Panc1 (cell line): ENCODE measurements around the gene TLL2. TPM values are rescaled to one million over a fixed set of nuclear protein-coding genes. Genes with fewer than 3 reads are reported as not detected.

ENCODE experiments used
- ATAC-seq: fragments of 200-7000 bp; cut with Tn5 transposase; 2 replicates; pipeline ENCODE4 v1.9.1; 2020; ENCODE audit warnings: mild to moderate bottlenecking, moderate library complexity
- BruUV-seq: library from RNA; stranded (reverse); fragments of 400-500 nt; replicated peaks from 2 replicates; lab custom pipeline; 2021; lab: Mats Ljungman, UMichigan
- CTCF ChIA-PET: fragments of 300-600 bp; sonication (Branson Sonifier 250); formaldehyde crosslinking; loops from one replicate; lab custom pipeline; 2022; ENCODE audit warnings: antibody characterized with exemption; lab: Charles Lee
- POLR2A ChIA-PET: fragments of 300-600 bp; sonication (Branson Sonifier 250); formaldehyde crosslinking; loops from one replicate; lab custom pipeline; 2022; ENCODE audit warnings: antibody characterized with exemption; lab: Charles Lee
- DNase-seq: peaks from one replicate; pipeline ENCODE4 v3.0.0-alpha.2; 2010; ENCODE audit warnings: low read depth, low spot score
- H3K27ac ChIP-seq: 2 replicates; pipeline ENCODE4 v1.5.1; 2011; ENCODE audit warnings: mild to moderate bottlenecking, low read length, inconsistent platforms
- H3K27me3 ChIP-seq: fragments of 200-500 bp; sonication (Bioruptor generic); 2 replicates; pipeline ENCODE4 v1.6.0; 2014; ENCODE audit warnings: low read length, inconsistent platforms; ENCODE audit not compliant: control insufficient read depth, insufficient read depth
- H3K36me3 ChIP-seq: fragments of 200-500 bp; sonication (Bioruptor generic); 2 replicates; pipeline ENCODE4 v1.5.1; 2014; ENCODE audit warnings: inconsistent platforms, mild to moderate bottlenecking, low read length, moderate library complexity; ENCODE audit not compliant: control insufficient read depth, insufficient read depth
- H3K4me1 ChIP-seq: 2 replicates; pipeline ENCODE4 v1.5.1; 2011; ENCODE audit warnings: inconsistent platforms, mild to moderate bottlenecking, low read length, moderate library complexity; ENCODE audit not compliant: control insufficient read depth, insufficient read depth
- H3K4me3 ChIP-seq, 2 experiments: 2 replicates each; pipeline ENCODE4 v1.5.1; 2011 to 2012; ENCODE audit warnings: low read depth in 2 of 2, low read length in 2 of 2, mild to moderate bottlenecking in 2 of 2, inconsistent platforms in 1 of 2, moderate library complexity in 1 of 2
- H3K9me3 ChIP-seq: fragments of 200-500 bp; sonication (Bioruptor generic); 2 replicates; pipeline ENCODE4 v1.5.1; 2014; ENCODE audit warnings: low read depth, mild to moderate bottlenecking, inconsistent platforms, low read length, moderate library complexity; ENCODE audit not compliant: control insufficient read depth, insufficient read depth
- POLR2AphosphoS5 ChIP-seq: IDR thresholded peaks from 2 replicates; pipeline ENCODE4 v1.6.1; 2012; ENCODE audit warnings: mild to moderate bottlenecking, low read depth, low read length, moderate library complexity
- SIN3A ChIP-seq: IDR thresholded peaks from 2 replicates; pipeline ENCODE4 v1.6.1; 2012; ENCODE audit warnings: low read depth, mild to moderate bottlenecking, low read length, moderate library complexity, borderline replicate concordance; ENCODE audit not compliant: insufficient read depth
- TCF7L2 ChIP-seq: IDR thresholded peaks from 2 replicates; pipeline ENCODE4 v1.6.1; 2011; ENCODE audit warnings: mild to moderate bottlenecking, low read depth, low read length, inconsistent platforms
- in situ Hi-C: cut with HindIII; loops from 2 replicates; pipeline ENCODE4 v1.10.0; 2016; ENCODE audit warnings: low sequenced_read_pairs, low pct_unique_long_range_greater_than_20kb
- intact Hi-C: fragments of 100-400 bp; cut with micrococcal nuclease; formaldehyde crosslinking; loops from one replicate; pipeline ENCODE4 v1.10.0; 2022; ENCODE audit not compliant: unreplicated experiment
- total RNA-seq: library from RNA; stranded (reverse); gene quantifications from one replicate; pipeline ENCODE4 v1.2.1, GENCODE V29; 2021; ENCODE audit not compliant: unreplicated experiment
- TF ChIP-seq, protein P1 (sequence below): fragments of 450-650 bp; IDR thresholded peaks from 2 replicates; pipeline ENCODE4 v1.5.1; 2017; ENCODE audit warnings: mild to moderate bottlenecking
- TF ChIP-seq, protein P2 (sequence below), 2 experiments: IDR thresholded peaks; 2 replicates each; pipeline ENCODE4 v1.6.1; 2011 to 2012; ENCODE audit warnings: low read depth in 2 of 2, control low read depth in 1 of 2, low read length in 1 of 2, mild to moderate bottlenecking in 1 of 2, moderate library complexity in 1 of 2; ENCODE audit not compliant: insufficient read depth in 1 of 2

TLL2 gene
- total RNA-seq, 1 experiment from 2014 or later, result 0.64 TPM

DNA sequence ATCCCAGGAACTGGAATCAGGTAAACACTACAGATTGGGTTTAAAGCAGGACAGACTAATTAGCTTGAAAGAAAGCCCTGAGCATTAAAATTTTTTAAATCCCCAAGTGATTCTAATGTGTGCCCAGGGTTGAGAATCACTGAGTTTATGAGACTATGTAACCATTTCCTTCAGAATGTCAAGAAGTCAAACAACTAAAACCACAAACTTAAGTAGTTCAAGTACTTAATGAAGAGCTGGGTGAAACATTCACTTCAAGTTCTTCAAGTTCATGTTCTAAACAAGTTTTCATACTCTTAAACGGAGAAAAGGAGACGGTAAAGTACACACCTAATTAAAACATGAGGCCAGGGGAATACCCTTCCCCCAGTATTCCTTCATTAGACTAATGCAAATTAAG, 28.2 kb upstream of the TLL2 start:
- Histone ChIP-seq H3K4me3 (no peak overlapping the region), H3K36me3 (peaks cover 19% of the 10 kb centered on the region), H3K4me1 (no peaks in the 10 kb centered on the region), H3K9me3 (no peaks in the 10 kb centered on the region), H3K27me3 (no peaks in the 10 kb centered on the region), H3K27ac (no peak overlapping the region)
- intact Hi-C loops (no loop called here), in situ Hi-C loops (no loop called here)
- BruUV-seq, result no TSS peak
- ChIA-PET POLR2A (no interaction called here), CTCF (no interaction called here)
- ATAC-seq (no peak), DNase-seq (no peak)
- TF ChIP-seq SIN3A (no peak), TCF7L2 (no peak), POLR2AphosphoS5 (no peak)
- TF ChIP-seq, protein P1, sequence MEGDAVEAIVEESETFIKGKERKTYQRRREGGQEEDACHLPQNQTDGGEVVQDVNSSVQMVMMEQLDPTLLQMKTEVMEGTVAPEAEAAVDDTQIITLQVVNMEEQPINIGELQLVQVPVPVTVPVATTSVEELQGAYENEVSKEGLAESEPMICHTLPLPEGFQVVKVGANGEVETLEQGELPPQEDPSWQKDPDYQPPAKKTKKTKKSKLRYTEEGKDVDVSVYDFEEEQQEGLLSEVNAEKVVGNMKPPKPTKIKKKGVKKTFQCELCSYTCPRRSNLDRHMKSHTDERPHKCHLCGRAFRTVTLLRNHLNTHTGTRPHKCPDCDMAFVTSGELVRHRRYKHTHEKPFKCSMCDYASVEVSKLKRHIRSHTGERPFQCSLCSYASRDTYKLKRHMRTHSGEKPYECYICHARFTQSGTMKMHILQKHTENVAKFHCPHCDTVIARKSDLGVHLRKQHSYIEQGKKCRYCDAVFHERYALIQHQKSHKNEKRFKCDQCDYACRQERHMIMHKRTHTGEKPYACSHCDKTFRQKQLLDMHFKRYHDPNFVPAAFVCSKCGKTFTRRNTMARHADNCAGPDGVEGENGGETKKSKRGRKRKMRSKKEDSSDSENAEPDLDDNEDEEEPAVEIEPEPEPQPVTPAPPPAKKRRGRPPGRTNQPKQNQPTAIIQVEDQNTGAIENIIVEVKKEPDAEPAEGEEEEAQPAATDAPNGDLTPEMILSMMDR, result no peak
- TF ChIP-seq, protein P2, sequence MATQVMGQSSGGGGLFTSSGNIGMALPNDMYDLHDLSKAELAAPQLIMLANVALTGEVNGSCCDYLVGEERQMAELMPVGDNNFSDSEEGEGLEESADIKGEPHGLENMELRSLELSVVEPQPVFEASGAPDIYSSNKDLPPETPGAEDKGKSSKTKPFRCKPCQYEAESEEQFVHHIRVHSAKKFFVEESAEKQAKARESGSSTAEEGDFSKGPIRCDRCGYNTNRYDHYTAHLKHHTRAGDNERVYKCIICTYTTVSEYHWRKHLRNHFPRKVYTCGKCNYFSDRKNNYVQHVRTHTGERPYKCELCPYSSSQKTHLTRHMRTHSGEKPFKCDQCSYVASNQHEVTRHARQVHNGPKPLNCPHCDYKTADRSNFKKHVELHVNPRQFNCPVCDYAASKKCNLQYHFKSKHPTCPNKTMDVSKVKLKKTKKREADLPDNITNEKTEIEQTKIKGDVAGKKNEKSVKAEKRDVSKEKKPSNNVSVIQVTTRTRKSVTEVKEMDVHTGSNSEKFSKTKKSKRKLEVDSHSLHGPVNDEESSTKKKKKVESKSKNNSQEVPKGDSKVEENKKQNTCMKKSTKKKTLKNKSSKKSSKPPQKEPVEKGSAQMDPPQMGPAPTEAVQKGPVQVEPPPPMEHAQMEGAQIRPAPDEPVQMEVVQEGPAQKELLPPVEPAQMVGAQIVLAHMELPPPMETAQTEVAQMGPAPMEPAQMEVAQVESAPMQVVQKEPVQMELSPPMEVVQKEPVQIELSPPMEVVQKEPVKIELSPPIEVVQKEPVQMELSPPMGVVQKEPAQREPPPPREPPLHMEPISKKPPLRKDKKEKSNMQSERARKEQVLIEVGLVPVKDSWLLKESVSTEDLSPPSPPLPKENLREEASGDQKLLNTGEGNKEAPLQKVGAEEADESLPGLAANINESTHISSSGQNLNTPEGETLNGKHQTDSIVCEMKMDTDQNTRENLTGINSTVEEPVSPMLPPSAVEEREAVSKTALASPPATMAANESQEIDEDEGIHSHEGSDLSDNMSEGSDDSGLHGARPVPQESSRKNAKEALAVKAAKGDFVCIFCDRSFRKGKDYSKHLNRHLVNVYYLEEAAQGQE (IDR thresholded peaks at IDR 0.05; ENCODE audit: insufficient read depth in 1 of 2, low read depth in 2 of 2, low read length in 1 of 2), result no peak

DNA sequence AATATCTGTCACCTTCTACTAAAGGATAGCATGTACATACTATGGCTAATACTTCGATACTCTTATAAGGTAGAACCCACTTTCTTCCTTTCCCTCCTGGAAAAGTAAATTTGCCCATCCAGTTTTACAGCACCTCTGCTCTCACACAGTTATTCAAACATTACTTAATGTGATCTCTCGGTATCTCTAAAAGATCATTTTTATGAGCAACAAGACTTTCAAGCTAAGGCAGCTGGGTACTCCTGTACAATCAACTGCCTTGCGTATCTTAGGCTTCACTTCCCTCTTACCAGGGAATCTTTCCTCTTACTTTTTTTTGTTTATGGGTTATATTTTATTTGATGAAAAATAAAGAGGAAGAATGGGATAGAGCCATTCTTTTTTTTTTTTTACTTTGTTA, 26.5 kb upstream of the TLL2 start:
- H3K4me3 ChIP-seq, result no peak overlapping the region
- TF ChIP-seq, protein P1, result no peak
- TF ChIP-seq POLR2AphosphoS5 (no peak), SIN3A (no peak), TCF7L2 (no peak)
- TF ChIP-seq, protein P2 (IDR thresholded peaks at IDR 0.05; ENCODE audit: insufficient read depth in 1 of 2, low read depth in 2 of 2, low read length in 1 of 2), result no peak
- ChIA-PET CTCF (no interaction called here), POLR2A (no interaction called here)
- H3K36me3 ChIP-seq, result peaks cover 15% of the 10 kb centered on the region
- no peak overlapping the region for H3K27ac ChIP-seq
- BruUV-seq, result no TSS peak
- intact Hi-C loops, result no loop called here
- H3K4me1 ChIP-seq, result no peaks in the 10 kb centered on the region
- ATAC-seq (no peak), DNase-seq (no peak)
- no peaks in the 10 kb centered on the region for H3K9me3 ChIP-seq
- H3K27me3 ChIP-seq, result no peaks in the 10 kb centered on the region
- in situ Hi-C loops, result no loop called here
